Brain microvascular endothelial cell (primary cell): ENCODE measurements around the gene FXYD6.

Experiments used
- DNase-seq: peaks from one replicate; pipeline ENCODE4 v3.0.0-alpha.2; 2020
- H3K27ac ChIP-seq: fragments of 250-450 bp; sonication (Bioruptor Pico); 2 replicates; pipeline ENCODE4 v1.5.1; 2020; ENCODE audit warnings: mild to moderate bottlenecking, moderate library complexity
- H3K27me3 ChIP-seq: fragments of 250-450 bp; sonication (Bioruptor Pico); replicated peaks from 2 replicates; pipeline ENCODE4 v1.5.1; 2020; ENCODE audit warnings: mild to moderate bottlenecking
- H3K36me3 ChIP-seq: fragments of 250-450 bp; sonication (Bioruptor Pico); replicated peaks from 2 replicates; pipeline ENCODE4 v1.5.1; 2020; ENCODE audit warnings: mild to moderate bottlenecking
- H3K4me3 ChIP-seq: 2 replicates; pipeline ENCODE4 v1.5.1; 2011; ENCODE audit warnings: low read depth, mild to moderate bottlenecking, control low read depth, low read length, moderate library complexity
- in situ Hi-C: cut with HindIII; loops from 2 replicates; pipeline ENCODE4 v1.10.0; 2017; ENCODE audit warnings: low sequenced_read_pairs, low pct_ligation_motif_present
- TF ChIP-seq, protein P1 (sequence below): IDR thresholded peaks from 2 replicates; pipeline ENCODE4 v1.5.1; 2011; ENCODE audit warnings: low read depth, mild to moderate bottlenecking, moderate library complexity, low read length, control low read depth, inconsistent platforms; ENCODE audit errors: missing control alignments

Gene FXYD6

DNA sequence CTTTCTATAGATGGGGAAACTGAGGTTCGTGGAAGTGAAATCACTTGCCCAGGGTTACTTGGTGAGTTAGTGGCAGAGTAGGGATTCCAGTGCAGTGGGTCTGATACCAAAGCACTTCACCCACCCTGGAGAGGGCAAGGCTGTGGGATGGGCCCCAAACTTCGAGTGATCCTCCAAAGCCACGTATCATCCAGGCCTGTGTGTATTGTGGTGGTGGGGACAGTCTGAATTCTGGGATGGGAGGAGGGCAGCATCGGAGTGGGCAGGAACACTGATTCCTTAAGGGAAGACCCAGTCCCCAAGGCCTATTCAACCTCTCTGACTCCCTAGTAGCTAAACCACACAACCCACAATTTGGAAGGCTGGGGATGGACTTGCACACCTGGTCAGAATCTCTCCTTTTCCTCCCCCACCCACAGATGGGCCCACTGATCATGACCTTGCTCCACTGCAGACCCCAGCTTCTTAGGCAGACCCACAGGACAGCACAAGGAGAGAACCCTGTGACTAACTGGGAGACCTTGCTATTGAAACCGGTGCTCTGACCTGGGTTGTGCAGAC is 41.2 kb upstream of the FXYD6 start:
- Histone ChIP-seq H3K36me3 (no peaks in the 10 kb centered on the region), H3K4me3 (no peak overlapping the region), H3K27me3 (no peaks in the 10 kb centered on the region), H3K27ac (no peak overlapping the region)
- TF ChIP-seq, protein P1, sequence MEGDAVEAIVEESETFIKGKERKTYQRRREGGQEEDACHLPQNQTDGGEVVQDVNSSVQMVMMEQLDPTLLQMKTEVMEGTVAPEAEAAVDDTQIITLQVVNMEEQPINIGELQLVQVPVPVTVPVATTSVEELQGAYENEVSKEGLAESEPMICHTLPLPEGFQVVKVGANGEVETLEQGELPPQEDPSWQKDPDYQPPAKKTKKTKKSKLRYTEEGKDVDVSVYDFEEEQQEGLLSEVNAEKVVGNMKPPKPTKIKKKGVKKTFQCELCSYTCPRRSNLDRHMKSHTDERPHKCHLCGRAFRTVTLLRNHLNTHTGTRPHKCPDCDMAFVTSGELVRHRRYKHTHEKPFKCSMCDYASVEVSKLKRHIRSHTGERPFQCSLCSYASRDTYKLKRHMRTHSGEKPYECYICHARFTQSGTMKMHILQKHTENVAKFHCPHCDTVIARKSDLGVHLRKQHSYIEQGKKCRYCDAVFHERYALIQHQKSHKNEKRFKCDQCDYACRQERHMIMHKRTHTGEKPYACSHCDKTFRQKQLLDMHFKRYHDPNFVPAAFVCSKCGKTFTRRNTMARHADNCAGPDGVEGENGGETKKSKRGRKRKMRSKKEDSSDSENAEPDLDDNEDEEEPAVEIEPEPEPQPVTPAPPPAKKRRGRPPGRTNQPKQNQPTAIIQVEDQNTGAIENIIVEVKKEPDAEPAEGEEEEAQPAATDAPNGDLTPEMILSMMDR, result no peak
- in situ Hi-C loops, result no loop called here
- DNase-seq, result no peak

DNA sequence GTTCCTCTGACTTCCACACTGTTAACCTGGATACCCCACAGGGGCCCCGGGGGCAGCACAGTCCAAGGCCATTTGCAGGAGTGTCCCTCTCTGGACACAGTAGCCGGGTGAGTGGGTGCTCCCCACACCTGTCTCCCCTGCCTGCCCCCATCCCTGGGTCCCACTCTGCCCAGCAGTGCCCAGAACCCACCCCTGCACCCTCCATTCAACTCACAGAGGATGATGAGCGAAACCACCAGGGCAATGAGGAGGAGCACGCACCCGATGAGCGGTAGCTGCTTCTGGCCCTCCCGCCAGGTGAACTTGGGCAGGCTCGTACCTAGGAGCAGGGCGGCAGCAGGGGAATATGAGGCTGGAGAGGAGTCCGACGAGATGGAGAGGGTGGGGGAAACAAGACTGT is 40.5 kb upstream of the FXYD6 start:
- no peak for DNase-seq
- TF ChIP-seq, protein P1, result no peak
- H3K27ac ChIP-seq, result no peak overlapping the region
- H3K4me3 ChIP-seq, result no peak overlapping the region
- in situ Hi-C loops, result no loop called here
- no peaks in the 10 kb centered on the region for H3K36me3 ChIP-seq
- no peaks in the 10 kb centered on the region for H3K27me3 ChIP-seq

DNA sequence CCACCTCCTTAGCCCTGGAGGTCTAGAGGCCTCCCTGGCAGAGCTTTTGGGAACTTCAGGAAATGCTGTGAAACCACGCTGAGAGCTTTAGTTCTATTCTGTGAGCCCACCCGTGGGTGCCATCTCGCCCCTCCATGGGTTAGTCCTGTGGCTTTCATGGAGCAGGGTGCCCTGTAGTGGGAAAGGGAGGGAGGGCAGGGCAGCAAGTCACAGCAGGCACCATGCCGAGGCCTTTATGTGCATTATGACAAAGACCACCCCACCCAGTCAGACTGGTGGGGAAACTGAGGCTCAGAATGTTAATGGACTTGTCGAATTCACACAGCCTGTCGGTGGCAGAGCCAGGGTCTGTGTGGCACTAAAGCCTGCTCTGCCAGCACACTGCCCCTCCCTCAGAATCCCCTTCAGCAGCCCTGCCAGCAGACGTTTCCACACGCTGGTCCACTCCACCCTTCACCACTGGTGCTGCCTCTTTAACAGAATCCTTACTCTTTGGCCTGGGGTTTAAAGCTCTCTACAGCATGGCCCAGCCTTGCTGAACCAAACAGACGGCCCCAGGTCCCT is 39.3 kb upstream of the FXYD6 start:
- no peak overlapping the region for H3K27ac ChIP-seq
- TF ChIP-seq, protein P1, result no peak
- H3K4me3 ChIP-seq, result no peak overlapping the region
- no peaks in the 10 kb centered on the region for H3K36me3 ChIP-seq
- in situ Hi-C loops, result no loop called here
- H3K27me3 ChIP-seq, result no peaks in the 10 kb centered on the region
- no peak for DNase-seq

DNA sequence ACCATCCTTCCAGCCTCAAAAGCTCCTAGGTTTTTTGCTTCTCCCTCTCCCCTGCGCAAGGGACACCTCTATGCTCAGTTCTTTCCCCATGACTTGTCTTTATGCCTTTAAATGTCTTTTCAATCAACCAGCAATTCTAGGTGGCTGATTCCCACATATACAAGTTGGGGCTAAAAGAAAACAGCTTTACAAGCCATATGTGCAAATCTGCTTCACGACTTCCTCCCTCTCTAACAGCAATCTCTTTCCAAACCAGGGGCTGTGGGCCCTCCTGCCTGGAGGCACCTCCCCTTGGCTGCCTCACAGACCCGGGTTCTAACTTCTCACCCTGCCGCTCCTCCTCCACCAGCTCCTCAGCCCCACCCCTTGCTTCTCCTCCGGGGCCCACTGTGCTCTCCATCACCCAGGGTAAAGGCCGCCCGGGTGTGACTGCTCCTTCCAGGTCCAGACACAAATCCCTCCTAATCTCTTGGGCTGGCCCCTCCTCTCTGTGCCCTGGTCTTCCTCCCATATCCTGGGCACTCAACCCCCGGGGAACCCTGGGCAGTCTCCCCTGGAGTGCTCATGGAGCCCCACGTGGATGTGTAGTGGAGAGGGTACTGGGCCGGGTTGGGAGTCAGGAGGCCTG is 38.6 kb upstream of the FXYD6 start:
- Histone ChIP-seq H3K36me3 (no peaks in the 10 kb centered on the region), H3K27ac (no peak overlapping the region), H3K27me3 (no peaks in the 10 kb centered on the region), H3K4me3 (no peak overlapping the region)
- DNase-seq, result no peak
- TF ChIP-seq, protein P1, result no peak
- in situ Hi-C loops, result no loop called here

DNA sequence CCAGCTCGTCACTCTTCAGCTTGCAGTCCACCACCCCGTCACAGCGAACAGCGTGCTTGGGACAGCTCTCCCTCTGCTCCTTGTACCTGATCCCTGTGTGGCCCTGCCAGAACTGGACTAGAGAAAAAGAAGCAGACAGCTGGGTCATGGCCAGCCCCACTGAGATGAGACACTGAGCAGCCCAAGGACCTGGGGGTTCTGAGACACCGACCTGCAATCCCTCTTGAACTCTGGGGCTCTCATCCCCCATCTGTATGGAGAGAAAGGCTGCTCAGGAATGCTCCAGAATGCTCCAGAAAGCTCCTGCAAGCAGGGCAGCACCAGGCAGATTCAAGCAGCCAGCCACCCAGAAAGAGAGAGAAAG is 37.9 kb upstream of the FXYD6 start:
- no peak for DNase-seq
- TF ChIP-seq, protein P1, result no peak

More for the DNA sequence above, 37.9 kb upstream of the FXYD6 start:
- H3K27me3 ChIP-seq, result no peaks in the 10 kb centered on the region
- no peaks in the 10 kb centered on the region for H3K36me3 ChIP-seq
- H3K27ac ChIP-seq, result no peak overlapping the region
- in situ Hi-C loops, result no loop called here
- H3K4me3 ChIP-seq, result no peak overlapping the region
